Heart left ventricle (tissue), 16 donors: ENCODE measurements around the gene CHCHD3. TPM values are rescaled to one million over a fixed set of nuclear protein-coding genes. Genes with fewer than 3 reads are reported as not detected.
A peak's percentile ranks its signal among the peaks of the same experiment; 100 is the strongest.

Experiments
- ATAC-seq, 4 donors: fragments of 200-7000 bp; cut with Tn5 transposase; one replicate each; pipeline ENCODE4 v1.9.1; 2020 to 2022; ENCODE audit warnings: moderate library complexity in 4 of 4, mild to moderate bottlenecking in 3 of 4, moderate number of reproducible peaks in 1 of 4
- DNase-seq, 5 donors: peaks; one replicate each; pipeline ENCODE4 v3.0.0-alpha.2; 2020
- H3K27ac ChIP-seq, 12 donors: fragments of 200-600 bp; sonication (generic) in 4 of 12; one replicate each; pipeline versions ENCODE4 v1.5.0 to v1.8.0; 2016 to 2022; ENCODE audit warnings: mild to moderate bottlenecking in 2 of 12
- H3K27me3 ChIP-seq, 9 donors: fragments of 200-600 bp; sonication (generic) in 2 of 9; one replicate each; pipeline versions ENCODE4 v1.5.1 to v1.8.0; 2016 to 2022; ENCODE audit warnings: mild to moderate bottlenecking in 3 of 9
- H3K36me3 ChIP-seq, 9 donors: fragments of 200-600 bp; sonication (generic) in 2 of 9; one replicate each; pipeline versions ENCODE4 v1.5.0 to v1.8.0; 2018 to 2022; ENCODE audit warnings: mild to moderate bottlenecking in 2 of 9
- H3K4me1 ChIP-seq, 12 donors: fragments of 200-600 bp; sonication (generic) in 4 of 12; one replicate each; pipeline versions ENCODE4 v1.5.0 to v1.8.0; 2016 to 2022; ENCODE audit warnings: mild to moderate bottlenecking in 3 of 12
- H3K4me3 ChIP-seq, 12 donors: fragments of 200-600 bp; sonication (generic) in 4 of 12; one replicate each; pipeline versions ENCODE4 v1.5.0 to v1.8.0; 2017 to 2022; ENCODE audit warnings: mild to moderate bottlenecking in 9 of 12, moderate library complexity in 4 of 12
- H3K9me3 ChIP-seq, 12 donors: fragments of 200-600 bp; sonication (generic) in 4 of 12; one replicate each; pipeline versions ENCODE4 v1.5.0 to v1.8.0; 2016 to 2022; ENCODE audit warnings: mild to moderate bottlenecking in 1 of 12
- CTCF ChIP-seq, 12 donors: fragments of 200-600 bp; sonication (generic) in 4 of 12; IDR thresholded peaks; one replicate each; pipeline versions ENCODE4 v1.5.0 to v1.8.0; 2018 to 2022; ENCODE audit warnings: antibody characterized with exemption in 12 of 12, mild to moderate bottlenecking in 5 of 12
- POLR2A ChIP-seq, 2 donors: fragments of 450-650 bp; IDR thresholded peaks; one replicate each; pipeline ENCODE4 v1.6.1; 2017; ENCODE audit warnings: antibody characterized with exemption in 2 of 2, mild to moderate bottlenecking in 2 of 2, moderate library complexity in 2 of 2
- WGBS, 4 donors: extraction: QIAGEN DNeasy Blood & Tissue Kit in 2 of 4; methylation state at CpG; one replicate each; pipeline versions ENCODE4 v1.1.5 to v1.1.7; 2013 to 2018; 5-methylcytosine and 5-hydroxymethylcytosine counted together
- intact Hi-C, 10 donors: fragments of 100-400 bp; cut with DNase I; formaldehyde crosslinking; loops; one replicate each; pipeline versions ENCODE4 v1.11.1 to v1.14.2; 2022
- polyA plus RNA-seq, 2 donors: library from polyadenylated mRNA; stranded (reverse); fragments of 200-250 nt; gene quantifications; one replicate each; pipeline ENCODE4 v1.2.3, GENCODE V29; 2013
- total RNA-seq, 9 donors: library from RNA; depleted of rRNA in 2 of 9; stranded (reverse); fragments of >200 nt in 2 of 9; fragmentation: NEBNext Ultra II Directional in 3 of 9; extraction: Animal tissue kit (Norgen Biotek cat#: 25700) in 3 of 9; gene quantifications; one replicate each; pipeline versions ENCODE4 v1.1.0 to v1.2.4, GENCODE V29; 2016 to 2023
- donor health status: ischemic (EF 13 %, LVEDD 7.1; RV severe dilation, severe dysfunction).
- donor health status: healthy with polysubstance abuse.
- donor health status: DM: no; HTN: yes; CAD: no.
- donor health status: DM: no; HTN: no; CAD: no.
- donor health status: ischemic (EF 25% LVEDD 6.9; RV normal size, moderate dysfunction).
- donor health status: ischemic (EF 25% LVEDD 5.7; RV mildly dilated, moderate dysfunction).
- donor health status: healthy.
- donor health status: DM: yes; HTN: yes; CAD: no.
- donor health status: ischemic (EF 35%, LVEDD 5.7; RV mildly dilated, moderate dysfunction).
- donor health status: nonischemic (EF 11% LVEDD 7.7; RV severe dilation, severe dysfunction).
- donor health status: DM: yes; HTN: yes; CAD: no.
- donor health status: PGD.
- donor health status: ischemic (EF 29% LVEDD 5.4; RV normal size, mild dysfunction).
- donor health status: nonischemic (EF 23%, LVEDD 6.1; RV moderate dilation, normal function).

CHCHD3 gene
- total and polyA plus RNA-seq, 11 donors: 92.9 to 197 (median 176) TPM

GRCh38 chr7:132991615-132992587, 90.0 kb downstream of the CHCHD3 start:
- WGBS, 4 donors: 75 to 80% (median 79%) methylated on average over 9 of the region's 9 CpGs
- no peak overlapping the region for H3K4me3 ChIP-seq
- H3K36me3 ChIP-seq: no peaks in the 10 kb centered on the region
- H3K27ac ChIP-seq: no peak overlapping the region
- H3K9me3 ChIP-seq: no peaks in the 10 kb centered on the region
- intact Hi-C loops: no loop called here
- no peaks in the 10 kb centered on the region for H3K27me3 ChIP-seq
- TF ChIP-seq CTCF (IDR thresholded peaks at IDR 0.05): no peak
- TF ChIP-seq POLR2A (IDR thresholded peaks at IDR 0.05): no peak
- DNase-seq (no peak), ATAC-seq (peak in 1 of 4 donors; percentile 46)
- peaks cover 0 to 50% (median 12%) of the 10 kb centered on the region in 12 donors for H3K4me1 ChIP-seq

GRCh38 chr7:132988117-132988516, 93.8 kb downstream of the CHCHD3 start:
- ATAC-seq: no peak
- Histone ChIP-seq H3K27me3 (no peaks in the 10 kb centered on the region), H3K27ac (no peak overlapping the region), H3K4me3 (no peak overlapping the region), H3K9me3 (peaks cover 0 to 5% (median 0%) of the 10 kb centered on the region in 12 donors), H3K36me3 (no peaks in the 10 kb centered on the region), H3K4me1 (peaks cover 0 to 31% (median 2%) of the 10 kb centered on the region in 12 donors)
- DNase-seq: no peak
- intact Hi-C loops: no loop called here
- TF ChIP-seq CTCF (IDR thresholded peaks at IDR 0.05) (no peak), POLR2A (IDR thresholded peaks at IDR 0.05) (no peak)
- WGBS, 4 donors: 81 to 91% (median 85%) methylated on average over 1 of the region's 1 CpG

GRCh38 chr7:132980402-132980801, 101.5 kb downstream of the CHCHD3 start:
- no peaks in the 10 kb centered on the region for H3K9me3 ChIP-seq
- peaks cover 0 to 22% (median 10%) of the 10 kb centered on the region in 12 donors for H3K4me1 ChIP-seq

More at GRCh38 chr7:132980402-132980801, 101.5 kb downstream of the CHCHD3 start:
- TF ChIP-seq CTCF (IDR thresholded peaks at IDR 0.05) (no peak), POLR2A (IDR thresholded peaks at IDR 0.05) (no peak)
- 95 to 100% (median 98%) methylated on average over 1 of the region's 1 CpG for WGBS, 4 donors
- H3K27me3 ChIP-seq: no peaks in the 10 kb centered on the region
- DNase-seq (no peak), ATAC-seq (no peak)
- no peaks in the 10 kb centered on the region for H3K36me3 ChIP-seq
- no peak overlapping the region for H3K4me3 ChIP-seq
- intact Hi-C loops: no loop called here
- H3K27ac ChIP-seq: no peak overlapping the region
